HCT116 (cell line): Measurements from ENCODE around the gene VIPR2. TPM values are rescaled to one million over a fixed set of nuclear protein-coding genes. Genes with fewer than 3 reads are reported as not detected.

Source experiments
- ATAC-seq: fragments of 200-7000 bp; cut with Tn5 transposase; 2 replicates; pipeline ENCODE4 v1.9.1; 2020; ENCODE audit warnings: mild to moderate bottlenecking, moderate library complexity
- BruUV-seq: library from RNA; stranded (reverse); fragments of 400-500 nt; replicated peaks from 2 replicates; lab custom pipeline; 2021; lab: Mats Ljungman, UMichigan
- CTCF ChIA-PET: fragments of 300-600 bp; sonication (Branson Sonifier 250); formaldehyde crosslinking; loops from one replicate; lab custom pipeline; 2021; ENCODE audit warnings: antibody characterized with exemption; lab: Charles Lee
- POLR2A ChIA-PET: fragments of 300-600, 350-600 bp; sonication (Branson Sonifier 250); formaldehyde crosslinking; loops from one replicate; lab custom pipeline; 2021; ENCODE audit warnings: antibody characterized with exemption; lab: Charles Lee
- RAD21 ChIA-PET, 2 experiments: fragments of 300-600 bp; sonication (Branson Sonifier 250); formaldehyde crosslinking; loops; one replicate each; lab custom pipeline; 2023; ENCODE audit warnings: low total read pairs in 2 of 2; ENCODE audit not compliant: uncharacterized antibody in 2 of 2, unreplicated experiment in 2 of 2, low non-redundant PET in 1 of 2; lab: Charles Lee
- DNase-seq: peaks from one replicate; pipeline ENCODE4 v3.0.0-alpha.2; 2010; ENCODE audit warnings: low read depth, low spot score
- H2AFZ ChIP-seq: fragments of 200-600 bp; shearing (Covaris generic), sonication (generic); 2 replicates; pipeline ENCODE4 v1.6.1; 2017; ENCODE audit warnings: low read depth, mixed run types, mixed read lengths, antibody characterized with exemption, low read length; ENCODE audit not compliant: poor library complexity, severe bottlenecking
- H3K27ac ChIP-seq: 2 replicates; pipeline ENCODE4 v1.5.1; 2012; ENCODE audit warnings: low read depth, low read length
- H3K27me3 ChIP-seq: fragments of 200-600 bp; sonication (generic); 2 replicates; pipeline ENCODE4 v1.6.1; 2016; ENCODE audit warnings: mixed run types, low read length, mixed read lengths; ENCODE audit not compliant: insufficient read depth
- H3K36me3 ChIP-seq, 2 experiments: fragments of 200-500 bp in 1 of 2; fragments of 200-600 bp in 1 of 2; sonication (Bioruptor generic) in 1 of 2; sonication (generic) in 1 of 2; 2 replicates each; pipeline versions ENCODE4 v1.5.1 to v1.6.1; 2014 to 2016; ENCODE audit warnings: low read length in 2 of 2, inconsistent platforms in 1 of 2, mixed read lengths in 1 of 2, mixed run types in 1 of 2; ENCODE audit not compliant: insufficient read depth in 2 of 2, control insufficient read depth in 1 of 2
- H3K4me1 ChIP-seq, 2 experiments: fragments of 200-600 bp in 1 of 2; sonication (generic) in 1 of 2; 2 replicates each; pipeline versions ENCODE4 v1.5.1 to v1.6.1; 2012 to 2017; ENCODE audit warnings: low read length in 2 of 2, inconsistent platforms in 1 of 2, mild to moderate bottlenecking in 1 of 2, mixed read lengths in 1 of 2, mixed run types in 1 of 2, moderate library complexity in 1 of 2; ENCODE audit not compliant: insufficient read depth in 2 of 2, control insufficient read depth in 1 of 2
- H3K4me2 ChIP-seq: fragments of 200-600 bp; sonication (generic); 2 replicates; pipeline ENCODE4 v1.6.1; 2017; ENCODE audit warnings: mixed run types, low read length, mixed read lengths
- H3K4me3 ChIP-seq, 2 experiments: fragments of 200-600 bp in 1 of 2; sonication (generic) in 1 of 2; replicated peaks in 1 of 2; 2 replicates each; pipeline ENCODE4 v1.5.1; 2011 to 2016; ENCODE audit warnings: low read length in 2 of 2, control low read depth in 1 of 2, low read depth in 1 of 2, mild to moderate bottlenecking in 1 of 2, mixed read lengths in 1 of 2, mixed run types in 1 of 2
- H3K79me2 ChIP-seq: fragments of 200-600 bp; sonication (generic); 2 replicates; pipeline ENCODE4 v1.6.1; 2017; ENCODE audit warnings: mild to moderate bottlenecking, mixed run types, low read length, moderate library complexity, mixed read lengths; ENCODE audit not compliant: insufficient read depth
- H3K9ac ChIP-seq: fragments of 200-600 bp; sonication (generic); 2 replicates; pipeline ENCODE4 v1.6.1; 2016; ENCODE audit warnings: low read length, mixed read lengths
- H3K9me2 ChIP-seq: fragments of 200-600 bp; sonication (generic), shearing (Covaris generic); 2 replicates; pipeline ENCODE4 v1.6.1; 2017; ENCODE audit warnings: mixed run types, mild to moderate bottlenecking, moderate library complexity; ENCODE audit not compliant: insufficient read depth
- H3K9me3 ChIP-seq, 2 experiments: fragments of 200-500 bp in 1 of 2; fragments of 200-600 bp in 1 of 2; sonication (Bioruptor generic) in 1 of 2; sonication (generic) in 1 of 2; 2 replicates each; pipeline ENCODE4 v1.6.1; 2014 to 2017; ENCODE audit warnings: low read length in 2 of 2, mixed read lengths in 2 of 2, inconsistent platforms in 1 of 2, low read depth in 1 of 2, mild to moderate bottlenecking in 1 of 2, mixed run types in 1 of 2, moderate library complexity in 1 of 2; ENCODE audit not compliant: control insufficient read depth in 1 of 2, insufficient read depth in 1 of 2
- H4K20me1 ChIP-seq: fragments of 200-600 bp; sonication (generic), shearing (Covaris generic); 2 replicates; pipeline ENCODE4 v1.6.1; 2017; ENCODE audit warnings: mixed run types, mild to moderate bottlenecking, moderate library complexity; ENCODE audit not compliant: insufficient read depth
- CBX3 ChIP-seq: IDR thresholded peaks from 2 replicates; pipeline ENCODE4 v1.6.1; 2012; ENCODE audit warnings: low read depth
- EGR1 ChIP-seq: IDR thresholded peaks from 2 replicates; pipeline ENCODE4 v1.6.1; 2012; ENCODE audit warnings: low read depth
- ELF1 ChIP-seq: IDR thresholded peaks from 2 replicates; pipeline ENCODE4 v1.6.1; 2012; ENCODE audit warnings: low read depth, borderline replicate concordance
- EZH2 ChIP-seq: fragments of 200-600 bp; sonication (generic); IDR thresholded peaks from 2 replicates; pipeline ENCODE4 v1.6.1; 2017; ENCODE audit warnings: antibody characterized with exemption, mixed run types
- EZH2phosphoT487 ChIP-seq: fragments of 200-600 bp; IDR thresholded peaks from 2 replicates; pipeline ENCODE4 v1.6.1; 2018; ENCODE audit warnings: antibody characterized with exemption, borderline replicate concordance
- FOSL1 ChIP-seq: IDR thresholded peaks from 2 replicates; pipeline ENCODE4 v1.6.1; 2012; ENCODE audit warnings: low read depth
- JUND ChIP-seq: IDR thresholded peaks from 2 replicates; pipeline ENCODE4 v1.6.1; 2012
- RAD21 ChIP-seq: IDR thresholded peaks from 2 replicates; pipeline ENCODE4 v1.6.1; 2012; ENCODE audit warnings: low read depth, mild to moderate bottlenecking
- SIN3A ChIP-seq: IDR thresholded peaks from 2 replicates; pipeline ENCODE4 v1.6.1; 2012; ENCODE audit warnings: low read depth
- SP1 ChIP-seq: IDR thresholded peaks from 2 replicates; pipeline ENCODE4 v1.6.1; 2012; ENCODE audit warnings: low read depth
- TCF7L2 ChIP-seq: IDR thresholded peaks from 2 replicates; pipeline ENCODE4 v1.7.0; 2011; ENCODE audit warnings: borderline replicate concordance, inconsistent platforms; ENCODE audit not compliant: insufficient read depth, insufficient read length; ENCODE audit errors: extremely low read depth
- YY1 ChIP-seq: IDR thresholded peaks from 2 replicates; pipeline ENCODE4 v1.6.1; 2011; ENCODE audit warnings: low read length, low read depth, moderate library complexity, mild to moderate bottlenecking; ENCODE audit not compliant: insufficient replicate concordance; ENCODE audit errors: extremely low read depth
- ZBTB33 ChIP-seq: IDR thresholded peaks from 2 replicates; pipeline ENCODE4 v1.6.1; 2011; ENCODE audit warnings: mild to moderate bottlenecking, low read length, moderate library complexity; ENCODE audit not compliant: insufficient replicate concordance; ENCODE audit errors: extremely low read depth
- ZFX ChIP-seq: fragments of 450-650 bp; IDR thresholded peaks from 2 replicates; pipeline ENCODE4 v1.6.1; 2017
- ZNF274 ChIP-seq: fragments of 200-500 bp; sonication (Bioruptor generic); IDR thresholded peaks from 2 replicates; pipeline ENCODE4 v1.6.1; 2014; ENCODE audit warnings: mild to moderate bottlenecking, low read depth, low read length, inconsistent platforms
- intact Hi-C: fragments of 100-400 bp; cut with micrococcal nuclease; formaldehyde crosslinking; loops from 2 replicates; pipeline ENCODE4 v1.10.0; 2022
- total RNA-seq: library from RNA; stranded (reverse); gene quantifications from one replicate; pipeline ENCODE4 v1.2.1, GENCODE V29; 2021; ENCODE audit not compliant: unreplicated experiment
- TF ChIP-seq, protein P1 (sequence below): IDR thresholded peaks from 2 replicates; pipeline ENCODE4 v1.6.1; 2012; ENCODE audit warnings: low read depth
- TF ChIP-seq, protein P2 (sequence below), 3 experiments: fragments of 200-600 bp in 1 of 3; sonication (generic) in 1 of 3; IDR thresholded peaks in 2 of 3; conservative IDR thresholded peaks in 1 of 3; 2 replicates each; pipeline ENCODE4 v1.5.1; 2012 to 2017; ENCODE audit warnings: low read depth in 2 of 3, low read length in 2 of 3, antibody characterized with exemption in 1 of 3, borderline replicate concordance in 1 of 3, control low read depth in 1 of 3, mild to moderate bottlenecking in 1 of 3, mixed read lengths in 1 of 3, mixed run types in 1 of 3, moderate library complexity in 1 of 3; ENCODE audit not compliant: insufficient read depth in 1 of 3
- TF ChIP-seq, protein P3 (sequence below): IDR thresholded peaks from 2 replicates; pipeline ENCODE4 v1.6.1; 2012

The VIPR2 gene
- total RNA-seq, 1 experiment from 2014 or later = 0.10 TPM

DNA sequence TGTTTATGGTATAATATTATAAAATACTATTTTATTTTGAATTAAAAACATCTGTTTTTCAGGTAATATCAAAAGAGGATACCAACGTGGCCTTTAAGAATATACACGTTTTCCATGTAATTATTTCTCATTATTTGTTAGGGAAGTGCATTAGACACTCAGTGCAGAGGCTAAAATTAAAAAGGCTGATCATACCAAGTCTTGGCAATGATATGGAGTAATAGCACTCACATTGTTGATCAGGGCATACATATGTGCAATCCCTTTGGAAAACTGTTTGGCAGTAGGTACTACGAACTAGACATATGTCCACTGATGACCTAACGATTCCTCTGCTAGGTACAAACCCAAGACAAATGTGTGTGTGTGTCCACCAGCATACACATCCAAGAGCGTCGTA is 20.7 kb upstream of the VIPR2 start:
- Histone ChIP-seq H3K9me3 (no peaks in the 10 kb centered on the region), H3K4me3 (no peak overlapping the region), H3K27ac (no peak overlapping the region), H3K36me3 (no peaks in the 10 kb centered on the region), H3K4me1 (no peaks in the 10 kb centered on the region), H3K9me2 (no peaks in the 10 kb centered on the region), H3K4me2 (no peak overlapping the region), H4K20me1 (no peaks in the 10 kb centered on the region), H3K79me2 (no peaks in the 10 kb centered on the region), H3K9ac (no peak overlapping the region), H2AFZ (no peak overlapping the region), H3K27me3 (peaks cover 1% of the 10 kb centered on the region; the same call in 1 of the 2 replicates)
- ChIA-PET POLR2A (no interaction called here), CTCF (no interaction called here), RAD21 (no interaction called here)
- intact Hi-C loops = no loop called here
- TF ChIP-seq EZH2phosphoT487 = no peak
- TF ChIP-seq TCF7L2 = no peak
- TF ChIP-seq, protein P1, sequence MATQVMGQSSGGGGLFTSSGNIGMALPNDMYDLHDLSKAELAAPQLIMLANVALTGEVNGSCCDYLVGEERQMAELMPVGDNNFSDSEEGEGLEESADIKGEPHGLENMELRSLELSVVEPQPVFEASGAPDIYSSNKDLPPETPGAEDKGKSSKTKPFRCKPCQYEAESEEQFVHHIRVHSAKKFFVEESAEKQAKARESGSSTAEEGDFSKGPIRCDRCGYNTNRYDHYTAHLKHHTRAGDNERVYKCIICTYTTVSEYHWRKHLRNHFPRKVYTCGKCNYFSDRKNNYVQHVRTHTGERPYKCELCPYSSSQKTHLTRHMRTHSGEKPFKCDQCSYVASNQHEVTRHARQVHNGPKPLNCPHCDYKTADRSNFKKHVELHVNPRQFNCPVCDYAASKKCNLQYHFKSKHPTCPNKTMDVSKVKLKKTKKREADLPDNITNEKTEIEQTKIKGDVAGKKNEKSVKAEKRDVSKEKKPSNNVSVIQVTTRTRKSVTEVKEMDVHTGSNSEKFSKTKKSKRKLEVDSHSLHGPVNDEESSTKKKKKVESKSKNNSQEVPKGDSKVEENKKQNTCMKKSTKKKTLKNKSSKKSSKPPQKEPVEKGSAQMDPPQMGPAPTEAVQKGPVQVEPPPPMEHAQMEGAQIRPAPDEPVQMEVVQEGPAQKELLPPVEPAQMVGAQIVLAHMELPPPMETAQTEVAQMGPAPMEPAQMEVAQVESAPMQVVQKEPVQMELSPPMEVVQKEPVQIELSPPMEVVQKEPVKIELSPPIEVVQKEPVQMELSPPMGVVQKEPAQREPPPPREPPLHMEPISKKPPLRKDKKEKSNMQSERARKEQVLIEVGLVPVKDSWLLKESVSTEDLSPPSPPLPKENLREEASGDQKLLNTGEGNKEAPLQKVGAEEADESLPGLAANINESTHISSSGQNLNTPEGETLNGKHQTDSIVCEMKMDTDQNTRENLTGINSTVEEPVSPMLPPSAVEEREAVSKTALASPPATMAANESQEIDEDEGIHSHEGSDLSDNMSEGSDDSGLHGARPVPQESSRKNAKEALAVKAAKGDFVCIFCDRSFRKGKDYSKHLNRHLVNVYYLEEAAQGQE = no peak
- no peak for TF ChIP-seq ZNF274
- no peak for TF ChIP-seq CBX3
- no peak for TF ChIP-seq EZH2
- no peak for TF ChIP-seq SIN3A
- TF ChIP-seq, protein P2, sequence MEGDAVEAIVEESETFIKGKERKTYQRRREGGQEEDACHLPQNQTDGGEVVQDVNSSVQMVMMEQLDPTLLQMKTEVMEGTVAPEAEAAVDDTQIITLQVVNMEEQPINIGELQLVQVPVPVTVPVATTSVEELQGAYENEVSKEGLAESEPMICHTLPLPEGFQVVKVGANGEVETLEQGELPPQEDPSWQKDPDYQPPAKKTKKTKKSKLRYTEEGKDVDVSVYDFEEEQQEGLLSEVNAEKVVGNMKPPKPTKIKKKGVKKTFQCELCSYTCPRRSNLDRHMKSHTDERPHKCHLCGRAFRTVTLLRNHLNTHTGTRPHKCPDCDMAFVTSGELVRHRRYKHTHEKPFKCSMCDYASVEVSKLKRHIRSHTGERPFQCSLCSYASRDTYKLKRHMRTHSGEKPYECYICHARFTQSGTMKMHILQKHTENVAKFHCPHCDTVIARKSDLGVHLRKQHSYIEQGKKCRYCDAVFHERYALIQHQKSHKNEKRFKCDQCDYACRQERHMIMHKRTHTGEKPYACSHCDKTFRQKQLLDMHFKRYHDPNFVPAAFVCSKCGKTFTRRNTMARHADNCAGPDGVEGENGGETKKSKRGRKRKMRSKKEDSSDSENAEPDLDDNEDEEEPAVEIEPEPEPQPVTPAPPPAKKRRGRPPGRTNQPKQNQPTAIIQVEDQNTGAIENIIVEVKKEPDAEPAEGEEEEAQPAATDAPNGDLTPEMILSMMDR (IDR thresholded peaks at IDR 0.05 in 2 of 3, conservative IDR thresholded peaks at IDR 0.05 in 1 of 3; ENCODE audit: borderline replicate concordance in 1 of 3, insufficient read depth in 1 of 3, low read depth in 2 of 3, low read length in 2 of 3) = no peak
- TF ChIP-seq RAD21 = no peak
- no peak for TF ChIP-seq ZFX
- no peak for TF ChIP-seq ZBTB33
- TF ChIP-seq ELF1 = no peak
- no peak for TF ChIP-seq FOSL1
- TF ChIP-seq, protein P3, sequence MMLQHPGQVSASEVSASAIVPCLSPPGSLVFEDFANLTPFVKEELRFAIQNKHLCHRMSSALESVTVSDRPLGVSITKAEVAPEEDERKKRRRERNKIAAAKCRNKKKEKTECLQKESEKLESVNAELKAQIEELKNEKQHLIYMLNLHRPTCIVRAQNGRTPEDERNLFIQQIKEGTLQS = no peak
- no peak for TF ChIP-seq EGR1
- TF ChIP-seq YY1 = no peak
- TF ChIP-seq JUND = no peak
- no peak for TF ChIP-seq SP1
- ATAC-seq = no peak
- no peak for DNase-seq
- no TSS peak for BruUV-seq
